HFF-Myc (cell line): ENCODE results near the gene OSTN.
"Not testable (repeated sequence)": the region's sequence is repeated elsewhere in the genome, so short reads cannot be mapped to it uniquely, and the experiment has no call there.

ENCODE experiments used
- DNase-seq: peaks from one replicate; pipeline ENCODE4 v3.0.0-alpha.2; 2011; ENCODE audit warnings: low read depth; ENCODE audit errors: extremely low read depth
- H3K4me3 ChIP-seq: replicated peaks from 2 replicates; pipeline ENCODE4 v1.5.1; 2011; ENCODE audit warnings: low read depth, mild to moderate bottlenecking, control low read depth, low read length
- TF ChIP-seq, protein P1 (sequence below): IDR thresholded peaks from 2 replicates; pipeline ENCODE4 v1.5.1; 2012; ENCODE audit warnings: mild to moderate bottlenecking, low read depth, low read length, control low read depth; ENCODE audit errors: missing control alignments

OSTN gene

GRCh38 chr3:191262650-191263049 is 63.6 kb downstream of the OSTN start:
- no peak for DNase-seq
- TF ChIP-seq, protein P1, sequence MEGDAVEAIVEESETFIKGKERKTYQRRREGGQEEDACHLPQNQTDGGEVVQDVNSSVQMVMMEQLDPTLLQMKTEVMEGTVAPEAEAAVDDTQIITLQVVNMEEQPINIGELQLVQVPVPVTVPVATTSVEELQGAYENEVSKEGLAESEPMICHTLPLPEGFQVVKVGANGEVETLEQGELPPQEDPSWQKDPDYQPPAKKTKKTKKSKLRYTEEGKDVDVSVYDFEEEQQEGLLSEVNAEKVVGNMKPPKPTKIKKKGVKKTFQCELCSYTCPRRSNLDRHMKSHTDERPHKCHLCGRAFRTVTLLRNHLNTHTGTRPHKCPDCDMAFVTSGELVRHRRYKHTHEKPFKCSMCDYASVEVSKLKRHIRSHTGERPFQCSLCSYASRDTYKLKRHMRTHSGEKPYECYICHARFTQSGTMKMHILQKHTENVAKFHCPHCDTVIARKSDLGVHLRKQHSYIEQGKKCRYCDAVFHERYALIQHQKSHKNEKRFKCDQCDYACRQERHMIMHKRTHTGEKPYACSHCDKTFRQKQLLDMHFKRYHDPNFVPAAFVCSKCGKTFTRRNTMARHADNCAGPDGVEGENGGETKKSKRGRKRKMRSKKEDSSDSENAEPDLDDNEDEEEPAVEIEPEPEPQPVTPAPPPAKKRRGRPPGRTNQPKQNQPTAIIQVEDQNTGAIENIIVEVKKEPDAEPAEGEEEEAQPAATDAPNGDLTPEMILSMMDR, result no peak
- H3K4me3 ChIP-seq, result no peak overlapping the region

GRCh38 chr3:191263365-191263764 is 64.3 kb downstream of the OSTN start:
- TF ChIP-seq, protein P1, result no peak
- DNase-seq, result no peak
- H3K4me3 ChIP-seq, result no peak overlapping the region

GRCh38 chr3:191263850-191264249 is 64.8 kb downstream of the OSTN start:
- no peak for DNase-seq
- TF ChIP-seq, protein P1, result no peak
- no peak overlapping the region for H3K4me3 ChIP-seq

GRCh38 chr3:191268737-191269136 is 69.7 kb downstream of the OSTN start:
- no peak overlapping the region for H3K4me3 ChIP-seq
- TF ChIP-seq, protein P1, result no peak
- DNase-seq, result no peak

- DNase-seq, result no peak
- TF ChIP-seq, protein P1, result no peak
- no peak overlapping the region for H3K4me3 ChIP-seq
Measured at GRCh38 chr3:191269289-191270085, 70.4 kb downstream of the OSTN start.

- H3K4me3 ChIP-seq, DNase-seq: not testable (repeated sequence)
Measured at GRCh38 chr3:191275244-191275643, 76.2 kb downstream of the OSTN start.

GRCh38 chr3:191275751-191276150 is 76.7 kb downstream of the OSTN start:
- TF ChIP-seq, protein P1, result no peak
- H3K4me3 ChIP-seq, result no peak overlapping the region
- no peak for DNase-seq
